ENCODE data around the gene ECT2. TPM values are rescaled to one million over a fixed set of nuclear protein-coding genes. Genes with fewer than 3 reads are reported as not detected.

ECT2 gene
- total RNA-seq, 1 experiment from 2014 or later: 81.3 TPM

GRCh38 chr3:172848910-172849309 lies 98.4 kb downstream of the ECT2 start:
- no peak for DNase-seq
- H3K9me3 ChIP-seq (ENCODE audit: control insufficient read depth, low read depth, low read length): no peaks in the 10 kb centered on the region
- H3K4ac ChIP-seq (ENCODE audit: low read depth, low read length): no peak overlapping the region
- H3K79me1 ChIP-seq (ENCODE audit: insufficient read depth, low read depth, low read length, poor library complexity, severe bottlenecking): no peaks in the 10 kb centered on the region
- no peak overlapping the region for H3K18ac ChIP-seq (ENCODE audit: insufficient read length, low read depth, low read length)
- H2BK5ac ChIP-seq (ENCODE audit: insufficient read length, low read length): no peak overlapping the region
- H4K91ac ChIP-seq (ENCODE audit: insufficient read length, low read depth, low read length): no peak overlapping the region
- no peak overlapping the region for H3K27ac ChIP-seq (ENCODE audit: insufficient read length, low read depth, low read length)
- no peak for TF ChIP-seq CTCF (conservative IDR thresholded peaks at IDR 0.05)
- no peak overlapping the region for H2BK15ac ChIP-seq (ENCODE audit: low read depth, low read length)
- H3K9me3 Mint-ChIP-seq: 0 out of 5 replicates have a peak, but pooled peaks cover 0 to 2% of the 10 kb centered on the region in 2 experiments
- no peak overlapping the region for H2BK12ac ChIP-seq (ENCODE audit: insufficient read length, low read depth, low read length)
- no peaks in the 10 kb centered on the region for H3K27me3 ChIP-seq (ENCODE audit: insufficient read depth, low read length)
- H3K4me1 Mint-ChIP-seq: no peaks in the 10 kb centered on the region; a peak in 1 of 4 replicates
- no peak overlapping the region for H3K56ac ChIP-seq (ENCODE audit: insufficient read length, low read depth, low read length)
- no peak overlapping the region for H2AK5ac ChIP-seq (ENCODE audit: insufficient read length, low read length)
- no peak overlapping the region for H3T11ph ChIP-seq (ENCODE audit: low read length)
- no peaks in the 10 kb centered on the region for H3K36me3 Mint-ChIP-seq (ENCODE audit: insufficient read depth in 1 of 3, low read depth in 3 of 3)
- no peaks in the 10 kb centered on the region for H3K79me2 ChIP-seq (ENCODE audit: insufficient read depth, low read length)
- H3K4me2 ChIP-seq (ENCODE audit: insufficient read depth, insufficient read length, low read length): no peak overlapping the region
- H3K27me3 Mint-ChIP-seq (ENCODE audit: low read depth): no peaks in the 10 kb centered on the region
- no peak overlapping the region for H2BK20ac ChIP-seq (ENCODE audit: low read depth, low read length, poor library complexity, severe bottlenecking)
- no peaks in the 10 kb centered on the region for H4K20me1 ChIP-seq (ENCODE audit: control insufficient read depth, insufficient read depth, insufficient read length)
- no CpG with 5 or more reads among the region's 1 CpG for WGBS (ENCODE audit: extremely low coverage, insufficient read length, low lambda C conversion rate)
- H3K27ac Mint-ChIP-seq: no peak overlapping the region
- H3K14ac ChIP-seq (ENCODE audit: insufficient read depth, low read length): no peak overlapping the region
- no peak overlapping the region for H3K23ac ChIP-seq (ENCODE audit: insufficient read length, low read depth, low read length)
- H3K4me1 ChIP-seq (ENCODE audit: insufficient read depth, low read length): peaks cover 7% of the 10 kb centered on the region; the same call in 1 of the 2 replicates
- H3K4me3 Mint-ChIP-seq: no peak overlapping the region
- H3K23me2 ChIP-seq (ENCODE audit: insufficient read length, low read depth, low read length, poor library complexity, severe bottlenecking): no peaks in the 10 kb centered on the region
- no peak overlapping the region for H3K9ac ChIP-seq (ENCODE audit: extremely low read depth, insufficient read length, low read length)
- no peak overlapping the region for H2AFZ ChIP-seq (ENCODE audit: low read length)
- no peak overlapping the region for H4K5ac ChIP-seq (ENCODE audit: insufficient read length, low read depth, low read length)
- H2BK120ac ChIP-seq (ENCODE audit: low read depth, low read length, poor library complexity, severe bottlenecking): no peak overlapping the region
- H4K8ac ChIP-seq (replicated peaks; ENCODE audit: insufficient read length, low read depth, low read length): no peak overlapping the region
